Ovary (tissue), 9 donors: ENCODE data around the gene EVA1A. TPM values are rescaled to one million over a fixed set of nuclear protein-coding genes. Genes with fewer than 3 reads are reported as not detected.

Experiments
- DNase-seq, 5 donors: peaks; one replicate each; pipeline ENCODE4 v3.0.0-alpha.2; 2019 to 2020
- H3K27ac ChIP-seq, 2 donors: fragments of 200-600 bp; one replicate each; pipeline versions ENCODE4 v1.5.1 to v1.8.0; 2019 to 2022
- H3K27me3 ChIP-seq: fragments of 200-600 bp; one replicate; pipeline ENCODE4 v1.8.0; 2022
- H3K36me3 ChIP-seq: fragments of 200-600 bp; sonication (generic); one replicate; pipeline ENCODE4 v1.5.1; 2019
- H3K4me1 ChIP-seq: one replicate; pipeline ENCODE4 v1.8.1; 2013; ENCODE audit warnings: mild to moderate bottlenecking, moderate library complexity; ENCODE audit not compliant: insufficient read depth
- H3K4me3 ChIP-seq: fragments of 200-600 bp; sonication (generic); one replicate; pipeline ENCODE4 v1.5.1; 2017
- H3K9me3 ChIP-seq, 2 donors: fragments of 200-600 bp in 1 of 2; sonication (generic) in 1 of 2; one replicate each; pipeline versions ENCODE4 v1.5.1 to v1.8.1; 2013 to 2019; ENCODE audit warnings: mild to moderate bottlenecking in 1 of 2, moderate library complexity in 1 of 2
- CTCF ChIP-seq, 3 donors: fragments of 450-650 bp in 2 of 3; fragments of 200-600 bp in 1 of 3; IDR thresholded peaks; one replicate each; pipeline versions ENCODE4 v1.5.1 to v1.8.0; 2016 to 2022; ENCODE audit warnings: antibody characterized with exemption in 3 of 3, mild to moderate bottlenecking in 1 of 3
- EP300 ChIP-seq: sonication (generic); formaldehyde crosslinking; IDR thresholded peaks from one replicate; pipeline ENCODE4 v1.6.1; 2017; ENCODE audit warnings: antibody characterized with exemption
- POLR2A ChIP-seq: fragments of 450-650 bp; IDR thresholded peaks from one replicate; pipeline ENCODE4 v1.6.1; 2017; ENCODE audit warnings: antibody characterized with exemption, mild to moderate bottlenecking, moderate library complexity
- WGBS, 3 donors: extraction: QIAGEN DNeasy Blood & Tissue Kit in 1 of 3; methylation state at CpG; one replicate each; pipeline versions ENCODE4 v1.1.5 to v1.1.7; 2013 to 2017; 5-methylcytosine and 5-hydroxymethylcytosine counted together
- intact Hi-C, 4 donors: fragments of 100-400 bp; cut with DNase I; formaldehyde crosslinking; loops; one replicate each; pipeline versions ENCODE4 v1.11.0 to v1.15.1; 2022 to 2023
- polyA plus RNA-seq, 2 donors: library from polyadenylated mRNA; stranded (reverse); fragments of 200-250 nt in 1 of 2; fragments of 350-450 nt in 1 of 2; fragmentation: Illumina TruSeq in 1 of 2; extraction: RNeasy Lipid Tissue Mini Kit (QIAGEN cat#74804) in 1 of 2; gene quantifications; one replicate each; pipeline ENCODE4 v1.2.3, GENCODE V29; 2013 to 2014
- total RNA-seq, 7 donors: library from RNA; depleted of rRNA in 2 of 7; stranded (reverse); fragments of >200 nt in 2 of 7; fragmentation: NEBNext Ultra II Directional in 3 of 7; extraction: Animal tissue kit (Norgen Biotek cat#: 25700) in 3 of 7; gene quantifications; one replicate each; pipeline versions ENCODE4 v1.1.0 to v1.2.4, GENCODE V29; 2016 to 2023
- donor health status: DM: no; HTN: no; CAD: no; lungs with moderate emphysema.
- donor health status: DM: no; HTN: no; CAD: no.
- donor health status: Bipolar disorder and iron deficiency.
- donor health status: DM: yes; HTN: yes; CAD: no.
- donor health status: DM: no; HTN: no; CAD: no.
- donor health status: DM: yes; HTN: yes; CAD: no.

The EVA1A gene
- total and polyA plus RNA-seq, 9 donors, result 0.62 to 12.2 (median 1.4) TPM

GRCh38 chr2:75560022-75560767 is 544 bp downstream of the EVA1A start:
- intact Hi-C loops, result no loop called here
- Histone ChIP-seq H3K27ac (no peak overlapping the region), H3K9me3 (no peaks in the 10 kb centered on the region), H3K36me3 (no peaks in the 10 kb centered on the region), H3K4me3 (peak overlapping the region; percentile 44), H3K4me1 (peaks cover 6% of the 10 kb centered on the region), H3K27me3 (no peaks in the 10 kb centered on the region)
- WGBS, 3 donors, result 0% methylated on average over 43 of the region's 43 CpGs
- TF ChIP-seq CTCF (IDR thresholded peaks at IDR 0.05) (no peak), EP300 (no peak), POLR2A (no peak)
- peak in 3 of 5 donors; percentile 15 to 40 (median 28) for DNase-seq

GRCh38 chr2:75559680-75560021 is 1.1 kb downstream of the EVA1A start:
- TF ChIP-seq EP300, result no peak
- TF ChIP-seq POLR2A, result no peak
- TF ChIP-seq CTCF (IDR thresholded peaks at IDR 0.05), result no peak
- intact Hi-C loops, result no loop called here
- no peak for DNase-seq
- Histone ChIP-seq H3K4me1 (peaks cover 6% of the 10 kb centered on the region), H3K27ac (no peak overlapping the region), H3K27me3 (no peaks in the 10 kb centered on the region), H3K4me3 (peak overlapping the region; percentile 44), H3K36me3 (no peaks in the 10 kb centered on the region), H3K9me3 (no peaks in the 10 kb centered on the region)
- WGBS, 3 donors, result 15 to 20% (median 17%) methylated on average over 8 of the region's 8 CpGs

- 82 to 86% (median 84%) methylated on average over 9 of the region's 9 CpGs for WGBS, 3 donors
Observed at GRCh38 chr2:75558786-75559679, 1.7 kb downstream of the EVA1A start.

GRCh38 chr2:75558136-75558535 is 2.6 kb downstream of the EVA1A start:
- 90 to 95% (median 91%) methylated on average over 6 of the region's 6 CpGs for WGBS, 3 donors
- no peak for DNase-seq

More at GRCh38 chr2:75558786-75559679, 1.7 kb downstream of the EVA1A start:
- no peak for TF ChIP-seq POLR2A
- TF ChIP-seq CTCF (IDR thresholded peaks at IDR 0.05), result no peak
- no peak for TF ChIP-seq EP300
- Histone ChIP-seq H3K36me3 (no peaks in the 10 kb centered on the region), H3K27me3 (no peaks in the 10 kb centered on the region), H3K4me3 (no peak overlapping the region), H3K4me1 (peaks cover 6% of the 10 kb centered on the region), H3K9me3 (no peaks in the 10 kb centered on the region), H3K27ac (no peak overlapping the region)
- intact Hi-C loops, result no loop called here
- no peak for DNase-seq

More at GRCh38 chr2:75558136-75558535, 2.6 kb downstream of the EVA1A start:
- no peak for TF ChIP-seq EP300
- Histone ChIP-seq H3K27me3 (no peaks in the 10 kb centered on the region), H3K27ac (no peak overlapping the region), H3K36me3 (no peaks in the 10 kb centered on the region), H3K9me3 (no peaks in the 10 kb centered on the region), H3K4me1 (peaks cover 6% of the 10 kb centered on the region), H3K4me3 (no peak overlapping the region)
- intact Hi-C loops, result no loop called here
